Stimulated activated CD8-positive, alpha-beta memory T cell treated with anti-CD3 and anti-CD28 coated beads, Interleukin-2, amount 100 ng/mL, for 1 hour (primary cell): Measurements from ENCODE around the gene SMCO1.
"Not testable (repeated sequence)": the region's sequence is repeated elsewhere in the genome, so short reads cannot be mapped to it uniquely, and the experiment has no call there.

ENCODE experiments used
- DNase-seq, 2 donors: peaks; one replicate each; pipeline ENCODE4 v3.0.0-alpha.2; 2020; ENCODE audit warnings: low read depth in 2 of 2

Gene SMCO1

GRCh38 chr3:196492080-196492479 is 23.1 kb downstream of the SMCO1 start:
- no peak for DNase-seq

- no peak for DNase-seq
Observed at GRCh38 chr3:196489747-196490146, 25.4 kb downstream of the SMCO1 start.

- no peak for DNase-seq
Observed at GRCh38 chr3:196486263-196486662, 28.9 kb downstream of the SMCO1 start.

GRCh38 chr3:196477678-196478077 is 37.5 kb downstream of the SMCO1 start:
- no peak for DNase-seq

GRCh38 chr3:196472286-196472685 is 42.9 kb downstream of the SMCO1 start:
- no peak for DNase-seq

- DNase-seq, result no peak
Observed at GRCh38 chr3:196471551-196471950, 43.6 kb downstream of the SMCO1 start.

- not testable (repeated sequence) for DNase-seq
Observed at GRCh38 chr3:196470182-196470581, 45.0 kb downstream of the SMCO1 start.

- no peak for DNase-seq
Observed at GRCh38 chr3:196463804-196464203, 51.3 kb downstream of the SMCO1 start.

GRCh38 chr3:196463478-196463756 is 51.7 kb downstream of the SMCO1 start:
- DNase-seq, result no peak

GRCh38 chr3:196462680-196463477 is 52.3 kb downstream of the SMCO1 start:
- not testable (repeated sequence) for DNase-seq

GRCh38 chr3:196458063-196458462 is 57.1 kb downstream of the SMCO1 start:
- DNase-seq, result no peak

GRCh38 chr3:196457470-196457869 is 57.7 kb downstream of the SMCO1 start:
- DNase-seq, result not testable (repeated sequence)
